OCI-LY3 (cell line): ENCODE measurements around the gene BNIP2.
A peak's percentile ranks its signal among the peaks of the same experiment; 100 is the strongest.

Source experiments
- H2AFZ ChIP-seq: fragments of 200-600, 300-600 bp; shearing (Covaris generic); 2 replicates; pipeline ENCODE4 v1.6.0; 2014; ENCODE audit warnings: antibody characterized with exemption, low read depth, low read length
- H3K27ac ChIP-seq: fragments of 200-600, 300-600 bp; sonication (generic); 2 replicates; pipeline ENCODE4 v1.5.1; 2014; ENCODE audit warnings: mild to moderate bottlenecking, low read length, moderate library complexity, mixed read lengths
- H3K27me3 ChIP-seq: fragments of 200-600, 300-600 bp; sonication (generic); 2 replicates; pipeline ENCODE4 v1.6.1; 2014; ENCODE audit warnings: low read depth, low read length, mixed read lengths
- H3K36me3 ChIP-seq: fragments of 200-600, 300-600 bp; sonication (generic); replicated peaks from 2 replicates; pipeline ENCODE3; 2014; ENCODE audit warnings: low read depth, low read length, mixed read lengths
- H3K4me1 ChIP-seq: fragments of 300-600, 200-600 bp; sonication (generic); 2 replicates; pipeline ENCODE4 v1.6.1; 2014; ENCODE audit warnings: low read length, mixed read lengths
- H3K4me2 ChIP-seq: fragments of 200-600, 300-600 bp; sonication (generic); 2 replicates; pipeline ENCODE4 v1.6.1; 2014; ENCODE audit warnings: low read length, mixed read lengths
- H3K4me3 ChIP-seq: fragments of 300-600, 200-600 bp; sonication (generic); 2 replicates; pipeline ENCODE4 v1.5.1; 2014; ENCODE audit warnings: antibody characterized with exemption, mild to moderate bottlenecking, low read length, moderate library complexity
- H3K79me2 ChIP-seq: fragments of 300-600, 200-600 bp; shearing (Covaris generic); 2 replicates; pipeline ENCODE4 v1.6.1; 2014; ENCODE audit warnings: mild to moderate bottlenecking, low read length, mixed read lengths
- H3K9ac ChIP-seq: fragments of 300-600, 200-600 bp; shearing (Covaris generic); 2 replicates; pipeline ENCODE4 v1.6.0; 2014; ENCODE audit warnings: mild to moderate bottlenecking, low read length, moderate library complexity
- H3K9me3 ChIP-seq: fragments of 200-600, 300-600 bp; shearing (Covaris generic); 2 replicates; pipeline ENCODE4 v1.6.1; 2014; ENCODE audit warnings: low read length, mixed read lengths; ENCODE audit not compliant: insufficient read depth
- H4K20me1 ChIP-seq: fragments of 200-600, 300-600 bp; sonication (generic); 2 replicates; pipeline ENCODE4 v1.6.1; 2016; ENCODE audit warnings: low read length, mixed read lengths; ENCODE audit not compliant: insufficient read depth
- EZH2phosphoT487 ChIP-seq: fragments of 200-600 bp; shearing (Covaris generic); IDR thresholded peaks from 2 replicates; pipeline ENCODE4 v1.6.1; 2018; ENCODE audit warnings: antibody characterized with exemption, mixed run types, low read depth
- TF ChIP-seq, protein P1 (sequence below): fragments of 200-600, 300-600 bp; sonication (generic); IDR thresholded peaks from 2 replicates; pipeline ENCODE4 v1.5.1; 2014; ENCODE audit warnings: antibody characterized with exemption, low read length, low read depth

The BNIP2 gene

DNA sequence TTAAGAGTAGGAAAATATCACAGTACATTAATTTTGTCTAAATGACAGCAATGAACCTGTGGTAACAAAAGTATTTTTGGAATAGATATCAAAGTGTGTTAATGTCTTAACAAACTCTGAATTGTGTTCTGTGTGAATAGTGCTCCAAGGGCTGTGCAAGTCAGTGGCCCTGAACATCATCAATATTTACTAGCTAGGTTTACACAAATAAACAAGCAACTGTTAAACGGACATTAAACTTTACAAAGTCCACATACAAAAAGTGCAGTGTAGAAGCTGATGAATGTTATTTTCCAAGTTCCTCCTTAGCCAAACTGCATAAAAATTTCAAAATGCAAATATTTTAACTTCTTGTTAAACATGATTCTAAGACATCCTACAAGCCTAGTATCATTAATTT, 29.8 kb downstream of the BNIP2 start:
- Histone ChIP-seq H3K4me2 (no peak overlapping the region), H4K20me1 (peaks cover 21% of the 10 kb centered on the region), H3K79me2 (peaks cover 34% of the 10 kb centered on the region), H3K27me3 (no peaks in the 10 kb centered on the region), H2AFZ (no peak overlapping the region), H3K4me3 (no peak overlapping the region), H3K27ac (no peak overlapping the region), H3K9ac (no peak overlapping the region), H3K9me3 (no peaks in the 10 kb centered on the region), H3K4me1 (peaks cover 16% of the 10 kb centered on the region), H3K36me3 (peaks cover 53% of the 10 kb centered on the region)
- TF ChIP-seq, protein P1, sequence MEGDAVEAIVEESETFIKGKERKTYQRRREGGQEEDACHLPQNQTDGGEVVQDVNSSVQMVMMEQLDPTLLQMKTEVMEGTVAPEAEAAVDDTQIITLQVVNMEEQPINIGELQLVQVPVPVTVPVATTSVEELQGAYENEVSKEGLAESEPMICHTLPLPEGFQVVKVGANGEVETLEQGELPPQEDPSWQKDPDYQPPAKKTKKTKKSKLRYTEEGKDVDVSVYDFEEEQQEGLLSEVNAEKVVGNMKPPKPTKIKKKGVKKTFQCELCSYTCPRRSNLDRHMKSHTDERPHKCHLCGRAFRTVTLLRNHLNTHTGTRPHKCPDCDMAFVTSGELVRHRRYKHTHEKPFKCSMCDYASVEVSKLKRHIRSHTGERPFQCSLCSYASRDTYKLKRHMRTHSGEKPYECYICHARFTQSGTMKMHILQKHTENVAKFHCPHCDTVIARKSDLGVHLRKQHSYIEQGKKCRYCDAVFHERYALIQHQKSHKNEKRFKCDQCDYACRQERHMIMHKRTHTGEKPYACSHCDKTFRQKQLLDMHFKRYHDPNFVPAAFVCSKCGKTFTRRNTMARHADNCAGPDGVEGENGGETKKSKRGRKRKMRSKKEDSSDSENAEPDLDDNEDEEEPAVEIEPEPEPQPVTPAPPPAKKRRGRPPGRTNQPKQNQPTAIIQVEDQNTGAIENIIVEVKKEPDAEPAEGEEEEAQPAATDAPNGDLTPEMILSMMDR: no peak
- no peak for TF ChIP-seq EZH2phosphoT487

DNA sequence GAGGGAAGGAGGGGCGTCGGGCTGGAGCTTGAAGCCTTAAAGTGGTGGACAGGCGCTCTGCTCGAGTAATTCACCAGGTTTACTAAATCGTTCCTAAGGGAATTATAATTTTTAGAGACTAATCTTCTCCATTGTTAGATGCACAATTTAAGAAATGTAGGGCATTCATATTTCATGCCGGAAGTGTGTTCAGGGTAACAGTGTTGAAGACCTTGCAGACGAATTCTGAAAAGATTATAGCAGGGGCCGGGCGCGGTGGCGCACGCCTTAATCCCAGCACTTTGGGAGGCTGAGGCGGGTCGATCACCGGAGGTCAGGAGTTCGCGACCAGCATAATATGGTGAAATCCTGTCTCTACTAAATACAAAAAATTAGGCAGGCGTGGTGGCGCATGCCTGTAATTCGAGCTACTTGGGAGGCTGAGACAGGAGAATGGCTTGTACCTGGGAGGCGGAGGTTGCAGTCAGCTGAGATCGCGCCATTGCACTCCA, 31.4 kb downstream of the BNIP2 start:
- no peak for TF ChIP-seq EZH2phosphoT487
- TF ChIP-seq, protein P1: no peak
- Histone ChIP-seq H3K27ac (no peak overlapping the region), H3K36me3 (peaks cover 57% of the 10 kb centered on the region), H3K9me3 (no peaks in the 10 kb centered on the region), H3K4me2 (peak overlapping the region; percentile 74), H2AFZ (no peak overlapping the region), H3K27me3 (no peaks in the 10 kb centered on the region), H3K9ac (no peak overlapping the region), H4K20me1 (peaks cover 31% of the 10 kb centered on the region), H3K4me1 (peaks cover 16% of the 10 kb centered on the region), H3K79me2 (peaks cover 51% of the 10 kb centered on the region), H3K4me3 (peak overlapping the region; percentile 92)

DNA sequence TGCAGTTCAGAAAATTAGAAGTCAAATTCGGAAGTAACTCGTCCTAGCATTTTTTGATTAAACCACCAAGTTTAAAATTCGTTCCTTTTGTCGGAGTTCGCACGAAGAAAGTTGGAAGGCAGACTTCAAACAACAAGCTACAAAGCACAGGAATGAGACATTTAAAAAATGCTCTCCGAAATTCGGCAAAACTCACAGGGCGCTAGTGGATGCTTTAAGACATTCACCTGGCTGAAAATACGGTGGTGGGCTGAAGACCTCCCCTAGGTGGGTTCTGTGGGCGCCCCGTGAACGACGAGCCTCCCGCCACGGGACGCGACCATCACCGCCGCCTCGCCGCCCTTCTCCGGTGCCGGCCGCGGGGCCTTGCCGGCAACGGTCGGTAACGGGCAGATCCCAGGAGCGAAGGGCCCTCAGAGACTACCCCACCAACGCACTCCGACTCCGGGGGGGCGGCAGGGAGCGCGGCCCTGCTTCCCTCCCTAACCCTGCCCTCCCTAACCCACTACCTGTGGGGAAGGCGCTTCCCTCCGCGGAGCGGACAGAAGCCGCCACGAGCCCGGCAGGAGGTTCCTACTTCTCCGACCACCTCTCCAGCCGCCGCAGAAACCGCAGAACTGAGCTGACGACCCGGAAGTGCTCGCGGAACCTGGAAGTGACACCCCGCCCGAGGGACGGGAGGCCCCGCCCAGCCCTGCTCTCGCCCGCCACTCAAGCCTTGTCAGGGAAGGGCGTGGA, 32.1 kb downstream of the BNIP2 start, which contains the start of gene GTF2A2:
Gene GTF2A2, minus strand, starts transcription at position 619 of the 738 bp plus-strand sequence. CDS start 5,238 bp downstream, outside the sequence.
- H3K27me3 ChIP-seq: no peaks in the 10 kb centered on the region
- peaks cover 58% of the 10 kb centered on the region for H3K36me3 ChIP-seq
- peaks cover 56% of the 10 kb centered on the region for H3K79me2 ChIP-seq
- peak within 1 kb of the TSS; percentile 62 for H3K27ac ChIP-seq
- H3K9me3 ChIP-seq: no peaks in the 10 kb centered on the region
- H4K20me1 ChIP-seq: peaks cover 31% of the 10 kb centered on the region
- peak within 1 kb of the TSS; percentile 87 for H3K4me2 ChIP-seq
- H2AFZ ChIP-seq: peak within 1 kb of the TSS; percentile 40; the same call in 1 of the 2 replicates
- peak within 1 kb of the TSS; percentile 92 for H3K4me3 ChIP-seq
- TF ChIP-seq EZH2phosphoT487: no peak
- TF ChIP-seq, protein P1: no peak
- H3K9ac ChIP-seq: peak within 1 kb of the TSS; percentile 83
- H3K4me1 ChIP-seq: peaks cover 16% of the 10 kb centered on the region

DNA sequence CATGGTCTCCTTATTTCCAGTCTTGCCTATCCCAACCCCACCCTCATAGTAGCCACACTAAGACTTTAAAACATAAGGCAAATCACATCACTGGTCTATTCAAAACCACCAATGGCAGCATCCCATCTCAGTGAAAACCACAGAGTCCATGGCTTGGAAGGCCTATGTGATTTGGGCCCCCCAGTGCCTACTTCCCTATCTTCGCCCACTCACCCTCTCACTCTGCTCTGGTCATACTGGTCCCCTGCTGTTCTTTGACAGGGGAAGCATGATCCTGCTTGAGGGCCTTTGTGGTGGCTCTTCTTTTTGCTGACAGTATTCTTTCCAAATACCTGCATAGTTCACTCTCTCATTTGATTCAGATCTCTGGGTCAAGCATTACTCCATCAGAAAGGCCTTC, 35.1 kb downstream of the BNIP2 start:
- H3K9ac ChIP-seq: no peak overlapping the region
- H3K27me3 ChIP-seq: no peaks in the 10 kb centered on the region
- H3K4me3 ChIP-seq: no peak overlapping the region
- H4K20me1 ChIP-seq: peaks cover 31% of the 10 kb centered on the region
- H3K4me2 ChIP-seq: no peak overlapping the region
- peaks cover 16% of the 10 kb centered on the region for H3K4me1 ChIP-seq
- peaks cover 63% of the 10 kb centered on the region for H3K79me2 ChIP-seq
- no peaks in the 10 kb centered on the region for H3K9me3 ChIP-seq
- H2AFZ ChIP-seq: no peak overlapping the region
- no peak for TF ChIP-seq EZH2phosphoT487
- peaks cover 58% of the 10 kb centered on the region for H3K36me3 ChIP-seq
- no peak overlapping the region for H3K27ac ChIP-seq
